Measurements from ENCODE around the gene TRIM63. TPM values are rescaled to one million over a fixed set of nuclear protein-coding genes. Genes with fewer than 3 reads are reported as not detected.

TRIM63 gene
- total RNA-seq, 2 donors from 2014 or later = not detected

- WGBS, 2 experiments (ENCODE audit: insufficient coverage in 1 of 2, insufficient read length in 1 of 2) = 95 to 97% methylated on average over 3 of the region's 3 CpGs
- H3K9me3 Mint-ChIP-seq = no peaks in the 10 kb centered on the region
- Histone ChIP-seq H3K9me3 (ENCODE audit: control insufficient read depth, low read length) (no peaks in the 10 kb centered on the region), H3K4me3 (ENCODE audit: low read length) (no peak overlapping the region), H3K36me3 (ENCODE audit: control insufficient read depth, insufficient read depth, low read length) (no peaks in the 10 kb centered on the region), H3K4me1 (ENCODE audit: control insufficient read depth, insufficient read depth, low read length) (peaks cover 3% of the 10 kb centered on the region), H3K27ac (ENCODE audit: low read depth, low read length) (no peak overlapping the region), H3K27me3 (ENCODE audit: control insufficient read depth, insufficient read depth, low read length, poor library complexity, severe bottlenecking) (peaks cover 84% of the 10 kb centered on the region), H3K9ac (ENCODE audit: extremely low read depth, low read length, poor library complexity, severe bottlenecking) (no peak overlapping the region)
- no peak overlapping the region for H3K27ac Mint-ChIP-seq
- no peaks in the 10 kb centered on the region for H3K36me3 Mint-ChIP-seq (ENCODE audit: low read depth)
- peaks cover 2% of the 10 kb centered on the region for H3K4me1 Mint-ChIP-seq
- no peak for DNase-seq
- TF ChIP-seq, protein P1, sequence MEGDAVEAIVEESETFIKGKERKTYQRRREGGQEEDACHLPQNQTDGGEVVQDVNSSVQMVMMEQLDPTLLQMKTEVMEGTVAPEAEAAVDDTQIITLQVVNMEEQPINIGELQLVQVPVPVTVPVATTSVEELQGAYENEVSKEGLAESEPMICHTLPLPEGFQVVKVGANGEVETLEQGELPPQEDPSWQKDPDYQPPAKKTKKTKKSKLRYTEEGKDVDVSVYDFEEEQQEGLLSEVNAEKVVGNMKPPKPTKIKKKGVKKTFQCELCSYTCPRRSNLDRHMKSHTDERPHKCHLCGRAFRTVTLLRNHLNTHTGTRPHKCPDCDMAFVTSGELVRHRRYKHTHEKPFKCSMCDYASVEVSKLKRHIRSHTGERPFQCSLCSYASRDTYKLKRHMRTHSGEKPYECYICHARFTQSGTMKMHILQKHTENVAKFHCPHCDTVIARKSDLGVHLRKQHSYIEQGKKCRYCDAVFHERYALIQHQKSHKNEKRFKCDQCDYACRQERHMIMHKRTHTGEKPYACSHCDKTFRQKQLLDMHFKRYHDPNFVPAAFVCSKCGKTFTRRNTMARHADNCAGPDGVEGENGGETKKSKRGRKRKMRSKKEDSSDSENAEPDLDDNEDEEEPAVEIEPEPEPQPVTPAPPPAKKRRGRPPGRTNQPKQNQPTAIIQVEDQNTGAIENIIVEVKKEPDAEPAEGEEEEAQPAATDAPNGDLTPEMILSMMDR (conservative IDR thresholded peaks at IDR 0.05) = no peak
- peaks cover 77% of the 10 kb centered on the region for H3K27me3 Mint-ChIP-seq (ENCODE audit: insufficient read depth)
- H3K4me3 Mint-ChIP-seq = no peak overlapping the region
Measured at GRCh38 chr1:26044414-26044813, 23.0 kb downstream of the TRIM63 start.

DNA sequence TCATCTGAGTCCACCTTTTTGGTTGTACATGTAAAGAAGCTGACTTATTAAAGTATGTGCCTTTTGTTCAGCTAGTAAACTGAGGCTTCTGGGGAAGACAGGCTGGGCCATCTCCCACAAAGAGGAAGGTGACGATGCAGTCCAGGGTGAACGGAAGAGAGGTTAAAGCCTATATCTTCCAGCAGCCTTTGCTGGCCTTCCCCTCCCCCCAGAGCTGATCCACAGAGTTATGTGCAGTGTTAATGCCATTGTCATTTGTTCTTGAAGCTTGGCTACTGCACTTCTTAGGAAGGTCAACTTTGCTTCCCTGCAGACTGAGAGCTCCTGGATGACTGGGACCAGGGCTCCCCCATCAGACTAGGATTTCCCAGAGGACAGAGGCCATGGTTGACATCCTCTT is 23.7 kb downstream of the TRIM63 start:
- 80 to 93% methylated on average over 2 of the region's 2 CpGs for WGBS, 2 experiments (ENCODE audit: insufficient coverage in 1 of 2, insufficient read length in 1 of 2)
- Histone ChIP-seq H3K4me1 (ENCODE audit: control insufficient read depth, insufficient read depth, low read length) (peaks cover 3% of the 10 kb centered on the region), H3K4me3 (ENCODE audit: low read length) (no peak overlapping the region), H3K27me3 (ENCODE audit: control insufficient read depth, insufficient read depth, low read length, poor library complexity, severe bottlenecking) (peaks cover 78% of the 10 kb centered on the region), H3K27ac (ENCODE audit: low read depth, low read length) (no peak overlapping the region), H3K9me3 (ENCODE audit: control insufficient read depth, low read length) (no peaks in the 10 kb centered on the region), H3K36me3 (ENCODE audit: control insufficient read depth, insufficient read depth, low read length) (no peaks in the 10 kb centered on the region), H3K9ac (ENCODE audit: extremely low read depth, low read length, poor library complexity, severe bottlenecking) (no peak overlapping the region)
- H3K9me3 Mint-ChIP-seq = no peaks in the 10 kb centered on the region
- TF ChIP-seq, protein P1 (conservative IDR thresholded peaks at IDR 0.05) = no peak
- no peak overlapping the region for H3K4me3 Mint-ChIP-seq
- peaks cover 2% of the 10 kb centered on the region for H3K4me1 Mint-ChIP-seq
- peaks cover 73% of the 10 kb centered on the region for H3K27me3 Mint-ChIP-seq (ENCODE audit: insufficient read depth)
- DNase-seq = no peak
- no peaks in the 10 kb centered on the region for H3K36me3 Mint-ChIP-seq (ENCODE audit: low read depth)
- no peak overlapping the region for H3K27ac Mint-ChIP-seq

GRCh38 chr1:26041978-26042377 is 25.5 kb downstream of the TRIM63 start:
- TF ChIP-seq, protein P1 (conservative IDR thresholded peaks at IDR 0.05) = no peak
- H3K36me3 ChIP-seq (ENCODE audit: control insufficient read depth, insufficient read depth, low read length) = no peaks in the 10 kb centered on the region
- peaks cover 57% of the 10 kb centered on the region for H3K27me3 Mint-ChIP-seq (ENCODE audit: insufficient read depth)
- H3K9me3 ChIP-seq (ENCODE audit: control insufficient read depth, low read length) = no peaks in the 10 kb centered on the region
- H3K27me3 ChIP-seq (ENCODE audit: control insufficient read depth, insufficient read depth, low read length, poor library complexity, severe bottlenecking) = peaks cover 60% of the 10 kb centered on the region
- peaks cover 2% of the 10 kb centered on the region for H3K4me1 Mint-ChIP-seq
- no peaks in the 10 kb centered on the region for H3K36me3 Mint-ChIP-seq (ENCODE audit: low read depth)
- H3K4me1 ChIP-seq (ENCODE audit: control insufficient read depth, insufficient read depth, low read length) = peaks cover 3% of the 10 kb centered on the region
- WGBS, 2 experiments (ENCODE audit: insufficient coverage in 1 of 2, insufficient read length in 1 of 2) = 82 to 100% methylated on average over 3 to 4 of the region's 4 CpGs
- H3K27ac ChIP-seq (ENCODE audit: low read depth, low read length) = no peak overlapping the region
- DNase-seq = no peak
- no peak overlapping the region for H3K4me3 Mint-ChIP-seq
- no peak overlapping the region for H3K4me3 ChIP-seq (ENCODE audit: low read length)
- no peak overlapping the region for H3K27ac Mint-ChIP-seq
- no peak overlapping the region for H3K9ac ChIP-seq (ENCODE audit: extremely low read depth, low read length, poor library complexity, severe bottlenecking)
- no peaks in the 10 kb centered on the region for H3K9me3 Mint-ChIP-seq

Measured in endodermal cell (in vitro differentiated cells).